Astrocyte of the hippocampus (primary cell): ENCODE results near the gene RGMA.

Source experiments
- DNase-seq: peaks from one replicate; pipeline ENCODE4 v3.0.0; 2011; ENCODE audit warnings: low read depth, low spot score

The RGMA gene

DNA sequence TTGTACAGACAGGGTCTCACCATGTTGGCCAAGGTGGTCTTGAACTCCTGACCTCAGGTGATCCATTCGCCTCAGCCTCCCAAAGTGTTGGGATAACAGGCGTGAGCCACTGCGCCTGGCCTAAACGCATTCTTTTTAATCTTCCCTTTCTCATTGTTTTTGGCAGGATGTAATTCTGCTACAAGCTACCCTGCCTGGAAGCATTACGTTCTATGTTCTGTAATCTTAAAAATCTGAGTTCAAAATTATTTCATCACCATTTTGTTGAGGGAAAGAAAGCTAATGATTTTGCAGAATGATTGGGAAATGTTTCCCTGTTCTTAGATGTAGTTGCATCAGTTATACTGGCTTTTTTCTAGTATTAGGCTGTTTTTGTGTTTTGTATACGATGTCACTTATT, 71.5 kb downstream of the RGMA start:
- DNase-seq: no peak

DNA sequence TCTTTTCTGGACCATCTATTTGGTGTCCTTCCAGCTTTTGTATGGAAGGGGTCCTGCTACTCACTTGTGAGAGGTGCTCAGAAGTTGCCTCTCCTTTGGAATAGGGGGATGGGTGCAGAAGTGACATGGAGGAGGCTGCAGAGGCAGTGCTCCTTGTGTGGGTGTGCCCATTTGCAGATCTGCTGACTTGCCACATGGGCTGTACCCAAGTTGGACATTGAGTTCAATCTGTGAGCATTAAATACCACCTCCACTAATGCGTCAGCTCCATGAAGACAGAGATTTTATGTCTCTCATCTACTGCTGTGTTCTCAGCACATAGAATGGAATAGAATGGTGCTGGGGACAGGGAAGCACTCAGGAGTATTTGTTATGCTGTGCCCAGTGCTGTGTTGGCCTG, 76.2 kb downstream of the RGMA start:
- no peak for DNase-seq

DNA sequence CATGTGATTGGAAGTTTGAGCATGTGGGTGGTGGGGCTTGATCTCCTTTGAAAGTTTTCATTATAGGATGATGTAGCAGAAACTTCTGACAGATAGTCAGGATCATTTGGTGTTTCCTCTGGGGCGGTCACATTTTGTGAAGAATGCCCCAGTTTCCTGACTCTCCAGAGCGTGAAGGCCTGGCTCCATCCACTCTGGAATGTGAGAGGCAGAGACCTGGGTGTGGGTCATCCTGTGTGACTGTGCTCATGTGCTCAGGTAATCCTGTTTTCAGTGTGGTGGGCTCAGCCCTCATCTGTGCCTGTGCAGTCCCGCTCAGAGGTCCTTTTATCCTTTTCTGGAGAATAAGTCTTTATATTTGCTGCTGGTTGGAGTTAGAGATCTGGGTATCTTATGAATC, 81.0 kb downstream of the RGMA start:
- DNase-seq: no peak

DNA sequence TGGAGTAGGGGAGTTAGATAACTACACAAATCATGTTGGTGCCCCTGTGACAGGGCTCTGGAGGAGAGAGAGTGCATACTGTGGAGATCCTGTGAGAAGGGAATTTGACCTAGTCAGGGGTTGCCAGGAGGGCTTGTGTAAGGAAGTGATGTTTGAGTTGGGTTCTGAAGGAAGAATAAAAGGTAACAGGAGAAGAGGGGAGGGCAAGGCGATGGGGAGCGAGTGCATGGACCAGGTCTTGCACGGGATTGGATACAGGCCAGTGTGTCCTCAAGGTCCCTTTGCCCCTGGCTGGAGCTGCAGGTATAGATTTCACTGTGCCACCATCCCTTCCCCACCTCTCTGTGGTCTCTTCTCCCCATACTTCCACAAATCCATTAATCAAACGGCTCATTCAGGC, 83.9 kb downstream of the RGMA start:
- DNase-seq: no peak

DNA sequence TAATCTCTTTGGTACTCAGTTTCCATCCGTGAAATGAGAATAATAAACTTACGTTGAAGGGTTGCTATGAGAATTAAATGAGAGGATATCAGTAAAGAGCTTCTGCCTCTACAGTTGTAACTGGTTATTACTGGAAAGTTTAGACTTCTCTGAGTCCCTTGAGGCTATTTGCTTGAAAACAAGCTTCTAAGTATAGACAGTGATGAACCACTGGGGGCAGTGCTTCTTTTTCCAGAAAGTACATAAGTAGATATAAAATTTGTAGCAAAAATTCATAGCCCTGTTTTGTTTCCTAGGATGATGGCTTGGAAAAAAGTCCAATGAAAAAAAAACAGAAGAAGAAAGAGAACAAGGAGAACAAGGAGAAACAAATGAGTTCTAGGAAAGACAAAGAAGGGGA, 87.1 kb downstream of the RGMA start:
- DNase-seq: no peak

DNA sequence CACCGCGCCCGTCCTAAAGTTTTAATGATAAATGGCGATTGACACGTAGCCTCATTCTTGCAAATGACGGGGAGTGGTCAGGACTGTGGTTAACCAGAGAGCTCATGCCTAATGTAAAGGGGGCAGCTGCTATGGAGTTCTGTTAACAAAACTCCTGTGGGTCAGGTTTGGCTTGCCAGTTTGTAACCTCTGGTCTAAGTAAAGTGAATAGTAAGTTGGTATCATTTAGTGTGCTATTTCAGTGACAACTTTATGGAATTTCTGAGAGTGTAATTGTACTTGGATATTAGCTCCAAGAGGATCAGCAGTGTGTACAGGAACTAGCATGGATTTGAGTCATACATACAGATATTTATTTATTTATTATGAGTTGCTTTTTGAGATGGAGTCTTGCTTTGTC, 87.9 kb downstream of the RGMA start:
- DNase-seq: peak; percentile 26

DNA sequence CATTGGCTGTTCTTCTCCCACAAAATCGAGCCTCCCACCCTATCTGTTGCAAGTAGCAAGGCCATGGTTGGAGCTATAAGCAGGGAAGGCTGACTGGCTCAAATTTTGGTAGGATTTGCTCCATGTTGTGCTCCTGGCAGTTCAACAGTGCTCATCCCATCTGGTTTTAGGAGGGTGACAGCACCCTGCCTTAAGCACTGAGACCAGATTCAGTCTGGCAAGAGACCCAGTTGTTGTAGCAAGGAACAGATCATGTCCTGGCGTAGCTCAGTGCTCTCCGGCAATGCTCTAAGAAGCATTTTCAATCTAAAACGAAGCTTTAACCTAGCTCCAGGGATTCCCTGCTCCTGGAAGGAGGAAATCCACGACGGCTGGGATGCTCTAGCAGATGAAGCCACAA, 91.2 kb downstream of the RGMA start:
- DNase-seq: no peak

DNA sequence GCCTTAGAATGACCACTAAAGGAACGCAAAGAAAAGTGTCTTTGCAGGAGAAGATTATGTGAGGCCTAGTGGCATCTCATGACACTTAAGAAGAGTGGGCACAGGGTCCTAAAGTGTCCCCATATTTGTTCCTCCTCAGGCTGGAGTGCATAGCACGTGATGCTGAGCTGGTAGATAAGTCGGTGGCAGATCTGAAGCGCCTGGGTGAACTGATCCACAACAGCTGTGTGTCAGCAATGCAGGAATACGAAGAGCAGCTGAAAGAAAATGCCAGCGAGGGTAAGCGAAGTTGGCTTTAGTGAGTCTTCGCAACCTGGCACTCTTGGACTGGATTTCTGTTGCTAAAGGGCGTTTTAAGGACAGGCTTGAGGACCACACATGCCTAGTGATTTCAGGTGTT, 96.3 kb downstream of the RGMA start:
- no peak for DNase-seq

DNA sequence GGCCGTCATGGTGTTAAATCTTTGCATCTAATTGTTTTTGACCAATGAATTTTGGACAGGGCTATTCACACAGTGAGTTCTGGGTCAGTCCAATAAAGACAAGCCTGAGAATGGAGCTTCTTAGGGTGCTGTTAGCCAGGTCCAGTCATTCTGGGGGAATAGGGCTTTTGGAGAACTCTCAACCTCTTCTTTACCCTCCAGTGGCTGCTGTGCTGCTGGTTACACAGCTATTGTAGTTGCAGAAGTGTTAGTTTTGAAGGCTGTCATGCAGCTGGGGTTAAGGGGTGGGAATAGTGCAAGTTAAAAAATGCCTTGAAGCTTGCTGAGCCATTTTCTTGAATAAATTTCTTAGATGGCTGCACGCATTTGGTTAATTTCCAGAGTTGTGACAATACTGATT, 99.0 kb downstream of the RGMA start:
- DNase-seq: no peak

DNA sequence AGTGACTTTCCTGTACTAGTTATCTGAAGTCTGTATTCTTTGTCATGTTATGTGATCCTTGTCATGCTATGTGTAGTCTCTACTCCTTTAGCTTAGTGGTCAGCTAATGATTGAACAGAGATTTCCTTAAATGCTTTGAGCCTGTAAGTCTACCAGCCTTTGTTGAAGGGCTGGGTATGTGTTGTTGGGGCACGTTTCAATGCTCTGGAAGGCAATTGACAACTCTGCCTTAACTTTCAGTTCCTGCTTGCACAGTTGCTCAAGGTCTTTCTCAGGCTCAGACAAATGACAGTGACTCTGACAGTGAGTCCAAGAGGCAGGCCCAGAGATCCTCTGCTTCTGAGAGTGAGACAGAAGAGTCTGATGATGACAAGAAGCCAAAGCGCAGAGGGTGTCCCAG, 99.5 kb downstream of the RGMA start:
- DNase-seq: no peak
